ENCODE results near the gene C12orf57. TPM values are rescaled to one million over a fixed set of nuclear protein-coding genes. Genes with fewer than 3 reads are reported as not detected.

C12orf57 gene
- total RNA-seq, 1 donor from 2014 or later = 228 TPM

Other genes starting within 250 kb of the C12orf57 start
- gene PIANP, start 243.2 kb upstream of the C12orf57 start, total RNA-seq (ENCODE audit: insufficient read depth, low replicate concordance) = not detected
- 40.4 TPM for gene COPS7A, start 220.0 kb upstream of the C12orf57 start, total RNA-seq (ENCODE audit: insufficient read depth, low replicate concordance)
- gene MLF2, start 190.9 kb upstream of the C12orf57 start, total RNA-seq (ENCODE audit: insufficient read depth, low replicate concordance) = 36.6 TPM
- gene PTMS, start 177.7 kb upstream of the C12orf57 start, total RNA-seq (ENCODE audit: insufficient read depth, low replicate concordance) = 13.0 TPM
- 1.7 TPM for gene LAG3, start 171.5 kb upstream of the C12orf57 start, total RNA-seq (ENCODE audit: insufficient read depth, low replicate concordance)
- gene CD4, start 154.5 kb upstream of the C12orf57 start, total RNA-seq (ENCODE audit: insufficient read depth, low replicate concordance) = 10.4 TPM
- 1.9 TPM for gene GPR162, start 122.2 kb upstream of the C12orf57 start, total RNA-seq (ENCODE audit: insufficient read depth, low replicate concordance)
- gene P3H3, start 115.6 kb upstream of the C12orf57 start, total RNA-seq (ENCODE audit: insufficient read depth, low replicate concordance) = 74.6 TPM
- 2.4 TPM for gene GNB3, start 103.1 kb upstream of the C12orf57 start, total RNA-seq (ENCODE audit: insufficient read depth, low replicate concordance)
- 11.1 TPM for gene CDCA3, start 92.7 kb upstream of the C12orf57 start, total RNA-seq (ENCODE audit: insufficient read depth, low replicate concordance)
- gene USP5, start 91.9 kb upstream of the C12orf57 start, total RNA-seq (ENCODE audit: insufficient read depth, low replicate concordance) = 50.6 TPM
- 743 TPM for gene TPI1, start 76.5 kb upstream of the C12orf57 start, total RNA-seq (ENCODE audit: insufficient read depth, low replicate concordance)
- 7.0 TPM for gene SPSB2, start 70.7 kb upstream of the C12orf57 start, total RNA-seq (ENCODE audit: insufficient read depth, low replicate concordance)
- 8.4 TPM for gene LRRC23, start 39.2 kb upstream of the C12orf57 start, total RNA-seq (ENCODE audit: insufficient read depth, low replicate concordance)
- 19.7 TPM for gene ENO2, start 29.4 kb upstream of the C12orf57 start, total RNA-seq (ENCODE audit: insufficient read depth, low replicate concordance)
- gene ATN1, start 16.1 kb upstream of the C12orf57 start, total RNA-seq (ENCODE audit: insufficient read depth, low replicate concordance) = 7.9 TPM
- not detected for gene RNU7-1, start 206 bp upstream of the C12orf57 start, total RNA-seq (ENCODE audit: insufficient read depth, low replicate concordance)
- 18.3 TPM for gene PTPN6, start 7.3 kb downstream of the C12orf57 start, total RNA-seq (ENCODE audit: insufficient read depth, low replicate concordance)
- gene PHB2, start 26.6 kb downstream of the C12orf57 start, total RNA-seq (ENCODE audit: insufficient read depth, low replicate concordance) = 147 TPM
- gene EMG1, start 26.9 kb downstream of the C12orf57 start, total RNA-seq (ENCODE audit: insufficient read depth, low replicate concordance) = 17.6 TPM
- gene LPCAT3, start 74.5 kb downstream of the C12orf57 start, total RNA-seq (ENCODE audit: insufficient read depth, low replicate concordance) = 4.8 TPM
- gene C1S, start 116.7 kb downstream of the C12orf57 start, total RNA-seq (ENCODE audit: insufficient read depth, low replicate concordance) = 201 TPM
- 141 TPM for gene C1R, start 148.4 kb downstream of the C12orf57 start, total RNA-seq (ENCODE audit: insufficient read depth, low replicate concordance)
- gene C1RL, start 165.2 kb downstream of the C12orf57 start, total RNA-seq (ENCODE audit: insufficient read depth, low replicate concordance) = 56.3 TPM
- gene RBP5, start 184.9 kb downstream of the C12orf57 start, total RNA-seq (ENCODE audit: insufficient read depth, low replicate concordance) = 3.9 TPM
- gene CLSTN3, start 186.3 kb downstream of the C12orf57 start, total RNA-seq (ENCODE audit: insufficient read depth, low replicate concordance) = 15.4 TPM
- gene PEX5, start 245.7 kb downstream of the C12orf57 start, total RNA-seq (ENCODE audit: insufficient read depth, low replicate concordance) = 43.3 TPM